Tibial nerve (tissue), 4 donors: Measurements from ENCODE around the gene EVX1. TPM values are rescaled to one million over a fixed set of nuclear protein-coding genes. Genes with fewer than 3 reads are reported as not detected.

Experiments used
- DNase-seq, 2 donors: peaks; one replicate each; pipeline ENCODE4 v3.0.0-alpha.2; 2019; ENCODE audit warnings: low spot score in 2 of 2
- H3K27ac ChIP-seq, 4 donors: fragments of 200-600 bp; sonication (generic) in 3 of 4; one replicate each; pipeline ENCODE4 v1.5.1; 2017 to 2019; ENCODE audit warnings: mild to moderate bottlenecking in 1 of 4
- H3K27me3 ChIP-seq, 2 donors: fragments of 200-600 bp; sonication (generic) in 1 of 2; one replicate each; pipeline versions ENCODE4 v1.5.1 to v1.6.0; 2017 to 2019
- H3K36me3 ChIP-seq, 3 donors: fragments of 200-600 bp; sonication (generic); one replicate each; pipeline ENCODE4 v1.5.1; 2018 to 2019
- H3K4me1 ChIP-seq, 4 donors: fragments of 200-600 bp; sonication (generic) in 3 of 4; one replicate each; pipeline ENCODE4 v1.5.1; 2017 to 2019
- H3K4me3 ChIP-seq, 4 donors: fragments of 200-600 bp; sonication (generic) in 3 of 4; one replicate each; pipeline ENCODE4 v1.5.1; 2017 to 2019; ENCODE audit warnings: mild to moderate bottlenecking in 1 of 4, moderate library complexity in 1 of 4
- H3K9me3 ChIP-seq, 4 donors: fragments of 200-600 bp; sonication (generic) in 3 of 4; one replicate each; pipeline ENCODE4 v1.5.1; 2017 to 2019
- CTCF ChIP-seq, 5 experiments: fragments of 200-600 bp in 3 of 5; fragments of 450-650 bp in 2 of 5; sonication (generic) in 3 of 5; IDR thresholded peaks; one replicate each; pipeline ENCODE4 v1.5.1; 2016 to 2019; ENCODE audit warnings: antibody characterized with exemption in 5 of 5, mild to moderate bottlenecking in 3 of 5, moderate library complexity in 2 of 5
- EP300 ChIP-seq, 2 donors: sonication (generic); formaldehyde crosslinking; IDR thresholded peaks; one replicate each; pipeline ENCODE4 v1.6.1; 2017; ENCODE audit warnings: antibody characterized with exemption in 2 of 2, mild to moderate bottlenecking in 1 of 2
- POLR2A ChIP-seq, 2 donors: fragments of 450-650 bp; IDR thresholded peaks; one replicate each; pipeline ENCODE4 v1.6.1; 2017; ENCODE audit warnings: antibody characterized with exemption in 2 of 2, mild to moderate bottlenecking in 2 of 2, moderate library complexity in 2 of 2
- WGBS, 2 donors: methylation state at CpG; one replicate each; pipeline ENCODE4 v1.1.5; 2018; 5-methylcytosine and 5-hydroxymethylcytosine counted together
- total RNA-seq, 4 donors: library from RNA; depleted of rRNA; stranded (reverse); fragments of >200 nt; gene quantifications; one replicate each; pipeline ENCODE4 v1.1.0, GENCODE V29; 2016

Gene EVX1
- total RNA-seq, 4 donors from 2014 or later: not detected

- peaks cover 0 to 88% of the 10 kb centered on the region in 2 donors for H3K27me3 ChIP-seq
Observed at GRCh38 chr7:27224983-27225934, 17.3 kb upstream of the EVX1 start.

GRCh38 chr7:27229448-27229847 lies 13.2 kb upstream of the EVX1 start:
- no peak overlapping the region for H3K27ac ChIP-seq
- 80 to 90% methylated on average over 4 of the region's 4 CpGs for WGBS, 2 donors
- H3K9me3 ChIP-seq: peaks cover 0 to 6% (median 0%) of the 10 kb centered on the region in 4 donors
- TF ChIP-seq EP300 (IDR thresholded peaks at IDR 0.05) (no peak), POLR2A (IDR thresholded peaks at IDR 0.05) (no peak), CTCF (IDR thresholded peaks at IDR 0.05) (no peak)
- H3K36me3 ChIP-seq: no peaks in the 10 kb centered on the region
- H3K27me3 ChIP-seq: peaks cover 0 to 71% of the 10 kb centered on the region in 2 donors
- no peak overlapping the region for H3K4me3 ChIP-seq
- no peak for DNase-seq
- H3K4me1 ChIP-seq: peaks cover 0 to 9% (median 0%) of the 10 kb centered on the region in 4 donors

More at GRCh38 chr7:27224983-27225934, 17.3 kb upstream of the EVX1 start:
- DNase-seq: no peak
- WGBS, 2 donors: 15 to 19% methylated on average over 38 to 53 of the region's 61 CpGs
- Histone ChIP-seq H3K9me3 (no peaks in the 10 kb centered on the region), H3K27ac (no peak overlapping the region), H3K4me3 (no peak overlapping the region), H3K36me3 (no peaks in the 10 kb centered on the region), H3K4me1 (peaks cover 0 to 14% (median 0%) of the 10 kb centered on the region in 4 donors)
- TF ChIP-seq POLR2A (IDR thresholded peaks at IDR 0.05) (no peak), CTCF (IDR thresholded peaks at IDR 0.05) (no peak), EP300 (IDR thresholded peaks at IDR 0.05) (no peak)

- Histone ChIP-seq H3K9me3 (peaks cover 0 to 6% (median 0%) of the 10 kb centered on the region in 4 donors), H3K27ac (no peak overlapping the region), H3K4me3 (peak overlapping the region; percentile 10 to 52 (median 21)), H3K27me3 (peaks cover 0 to 85% of the 10 kb centered on the region in 2 donors), H3K4me1 (peaks cover 0 to 28% (median 12%) of the 10 kb centered on the region in 4 donors), H3K36me3 (no peaks in the 10 kb centered on the region)
- WGBS, 2 donors: 5% methylated on average over 39 to 52 of the region's 66 CpGs
- no peak for TF ChIP-seq POLR2A (IDR thresholded peaks at IDR 0.05)
- TF ChIP-seq CTCF (IDR thresholded peaks at IDR 0.05): peak; percentile 15 to 55 (median 42)
- TF ChIP-seq EP300 (IDR thresholded peaks at IDR 0.05): no peak
- no peak for DNase-seq
Observed at GRCh38 chr7:27235387-27236311, 7.0 kb upstream of the EVX1 start.

GRCh38 chr7:27237735-27238334 lies 4.8 kb upstream of the EVX1 start:
- Histone ChIP-seq H3K27ac (no peak overlapping the region), H3K4me3 (no peak overlapping the region), H3K9me3 (no peaks in the 10 kb centered on the region), H3K27me3 (peaks cover 0 to 96% of the 10 kb centered on the region in 2 donors), H3K36me3 (no peaks in the 10 kb centered on the region), H3K4me1 (peaks cover 0 to 37% (median 13%) of the 10 kb centered on the region in 4 donors)
- TF ChIP-seq CTCF (IDR thresholded peaks at IDR 0.05) (no peak), POLR2A (IDR thresholded peaks at IDR 0.05) (no peak), EP300 (IDR thresholded peaks at IDR 0.05) (no peak)
- 82 to 85% methylated on average over 1 of the region's 1 CpG for WGBS, 2 donors
- no peak for DNase-seq
